ENCODE data around the gene HPN. TPM values are rescaled to one million over a fixed set of nuclear protein-coding genes. Genes with fewer than 3 reads are reported as not detected.
"Not testable (repeated sequence)": the region's sequence is repeated elsewhere in the genome, so short reads cannot be mapped to it uniquely, and the experiment has no call there.

The HPN gene
- total RNA-seq, 1 donor from 2014 or later = 36.4 TPM

- no peak for TF ChIP-seq CTCF (IDR thresholded peaks at IDR 0.05)
- ATAC-seq (peak; percentile 48), DNase-seq (no peak)
- intact Hi-C loops (cut with DNase I) = no loop called here
- Histone ChIP-seq H3K27me3 (no peaks in the 10 kb centered on the region), H3K36me3 (no peaks in the 10 kb centered on the region), H3K4me3 (no peak overlapping the region), H3K4me1 (peaks cover 3% of the 10 kb centered on the region), H3K9me3 (no peaks in the 10 kb centered on the region), H3K27ac (no peak overlapping the region)
These were observed 7.4 kb downstream of the HPN start for GRCh38 chr19:35048911-35049411.

- Histone ChIP-seq H3K27me3 (no peaks in the 10 kb centered on the region), H3K9me3 (no peaks in the 10 kb centered on the region), H3K36me3 (no peaks in the 10 kb centered on the region), H3K27ac (no peak overlapping the region), H3K4me3 (no peak overlapping the region), H3K4me1 (no peaks in the 10 kb centered on the region)
- intact Hi-C loops (cut with DNase I) = no loop called here
- DNase-seq (no peak), ATAC-seq (no peak)
- TF ChIP-seq CTCF (IDR thresholded peaks at IDR 0.05) = no peak
These were observed 7.9 kb downstream of the HPN start for GRCh38 chr19:35049456-35049855.

- not testable (repeated sequence) for H3K27ac ChIP-seq
These were observed 9.1 kb downstream of the HPN start for GRCh38 chr19:35050662-35051061.

GRCh38 chr19:35051268-35051667, 9.7 kb downstream of the HPN start:
- intact Hi-C loops (cut with DNase I); H3K4me1 ChIP-seq; H3K27me3 ChIP-seq; H3K4me3 ChIP-seq; ATAC-seq; H3K36me3 ChIP-seq; DNase-seq; H3K9me3 ChIP-seq; H3K27ac ChIP-seq: not testable (repeated sequence)

More at GRCh38 chr19:35050662-35051061, 9.1 kb downstream of the HPN start:
- ATAC-seq; H3K4me1 ChIP-seq; intact Hi-C loops (cut with DNase I); H3K9me3 ChIP-seq; DNase-seq; H3K36me3 ChIP-seq; H3K27me3 ChIP-seq; H3K4me3 ChIP-seq: not testable (repeated sequence)

GRCh38 chr19:35051796-35052195, 10.3 kb downstream of the HPN start:
- intact Hi-C loops (cut with DNase I) = no loop called here
- no peak for TF ChIP-seq CTCF (IDR thresholded peaks at IDR 0.05)
- no peak for DNase-seq
- no peak for ATAC-seq
- H3K36me3 ChIP-seq = no peaks in the 10 kb centered on the region
- no peak overlapping the region for H3K27ac ChIP-seq
- no peaks in the 10 kb centered on the region for H3K27me3 ChIP-seq
- no peaks in the 10 kb centered on the region for H3K9me3 ChIP-seq
- no peak overlapping the region for H3K4me3 ChIP-seq
- H3K4me1 ChIP-seq = no peaks in the 10 kb centered on the region

- no peak overlapping the region for H3K27ac ChIP-seq
- DNase-seq (no peak), ATAC-seq (no peak)
- no peaks in the 10 kb centered on the region for H3K9me3 ChIP-seq
- H3K36me3 ChIP-seq = no peaks in the 10 kb centered on the region
- no peaks in the 10 kb centered on the region for H3K4me1 ChIP-seq
- intact Hi-C loops (cut with DNase I) = no loop called here
- no peak overlapping the region for H3K4me3 ChIP-seq
- H3K27me3 ChIP-seq = no peaks in the 10 kb centered on the region
- TF ChIP-seq CTCF (IDR thresholded peaks at IDR 0.05) = no peak
These were observed 11.2 kb downstream of the HPN start for GRCh38 chr19:35052599-35053190.
